ENCODE data around the gene PLEKHH1.

DNA sequence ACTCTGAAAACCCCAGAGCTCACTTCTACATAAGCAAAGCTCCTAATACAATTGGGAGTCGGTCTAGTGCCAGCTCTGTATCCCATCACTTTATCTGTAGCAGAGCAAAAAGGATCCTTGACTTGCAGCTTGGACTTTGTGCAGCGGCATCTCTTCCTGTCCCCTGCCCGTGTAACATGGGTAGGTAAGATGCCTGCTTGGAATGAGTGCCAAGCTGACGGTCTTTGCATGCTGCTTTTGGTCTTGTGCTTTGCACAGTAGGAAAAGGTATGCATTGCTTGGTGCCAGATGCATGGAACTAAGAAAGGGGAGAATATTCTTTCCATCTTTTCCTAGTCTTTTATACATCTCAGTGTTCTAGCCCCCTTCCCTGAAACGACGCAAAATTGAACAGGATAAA lies 6.9 kb upstream of the PLEKHH1 start:
- TF ChIP-seq, protein P1, sequence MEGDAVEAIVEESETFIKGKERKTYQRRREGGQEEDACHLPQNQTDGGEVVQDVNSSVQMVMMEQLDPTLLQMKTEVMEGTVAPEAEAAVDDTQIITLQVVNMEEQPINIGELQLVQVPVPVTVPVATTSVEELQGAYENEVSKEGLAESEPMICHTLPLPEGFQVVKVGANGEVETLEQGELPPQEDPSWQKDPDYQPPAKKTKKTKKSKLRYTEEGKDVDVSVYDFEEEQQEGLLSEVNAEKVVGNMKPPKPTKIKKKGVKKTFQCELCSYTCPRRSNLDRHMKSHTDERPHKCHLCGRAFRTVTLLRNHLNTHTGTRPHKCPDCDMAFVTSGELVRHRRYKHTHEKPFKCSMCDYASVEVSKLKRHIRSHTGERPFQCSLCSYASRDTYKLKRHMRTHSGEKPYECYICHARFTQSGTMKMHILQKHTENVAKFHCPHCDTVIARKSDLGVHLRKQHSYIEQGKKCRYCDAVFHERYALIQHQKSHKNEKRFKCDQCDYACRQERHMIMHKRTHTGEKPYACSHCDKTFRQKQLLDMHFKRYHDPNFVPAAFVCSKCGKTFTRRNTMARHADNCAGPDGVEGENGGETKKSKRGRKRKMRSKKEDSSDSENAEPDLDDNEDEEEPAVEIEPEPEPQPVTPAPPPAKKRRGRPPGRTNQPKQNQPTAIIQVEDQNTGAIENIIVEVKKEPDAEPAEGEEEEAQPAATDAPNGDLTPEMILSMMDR (IDR thresholded peaks at IDR 0.05) = no peak
- no peak for TF ChIP-seq POLR2A (IDR thresholded peaks at IDR 0.05)
